ENCODE results near the gene PHLDA3.

DNA sequence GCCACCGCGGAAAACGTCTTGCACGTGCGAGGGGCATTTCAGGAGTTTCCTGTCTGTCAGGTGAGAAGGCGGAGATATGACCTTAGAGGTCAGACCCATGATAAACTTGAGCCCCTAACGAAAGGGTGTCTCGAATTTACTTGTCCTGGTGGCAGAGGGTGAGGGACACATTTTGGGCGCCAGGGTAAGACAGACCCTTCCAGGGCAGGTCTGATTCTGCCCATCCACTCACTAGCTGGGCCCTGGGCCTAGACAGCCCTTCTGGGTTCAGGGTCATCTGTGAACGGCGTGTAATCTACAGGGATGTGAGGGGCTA lies 38.3 kb upstream of the PHLDA3 start:
- TF ChIP-seq, protein P1, sequence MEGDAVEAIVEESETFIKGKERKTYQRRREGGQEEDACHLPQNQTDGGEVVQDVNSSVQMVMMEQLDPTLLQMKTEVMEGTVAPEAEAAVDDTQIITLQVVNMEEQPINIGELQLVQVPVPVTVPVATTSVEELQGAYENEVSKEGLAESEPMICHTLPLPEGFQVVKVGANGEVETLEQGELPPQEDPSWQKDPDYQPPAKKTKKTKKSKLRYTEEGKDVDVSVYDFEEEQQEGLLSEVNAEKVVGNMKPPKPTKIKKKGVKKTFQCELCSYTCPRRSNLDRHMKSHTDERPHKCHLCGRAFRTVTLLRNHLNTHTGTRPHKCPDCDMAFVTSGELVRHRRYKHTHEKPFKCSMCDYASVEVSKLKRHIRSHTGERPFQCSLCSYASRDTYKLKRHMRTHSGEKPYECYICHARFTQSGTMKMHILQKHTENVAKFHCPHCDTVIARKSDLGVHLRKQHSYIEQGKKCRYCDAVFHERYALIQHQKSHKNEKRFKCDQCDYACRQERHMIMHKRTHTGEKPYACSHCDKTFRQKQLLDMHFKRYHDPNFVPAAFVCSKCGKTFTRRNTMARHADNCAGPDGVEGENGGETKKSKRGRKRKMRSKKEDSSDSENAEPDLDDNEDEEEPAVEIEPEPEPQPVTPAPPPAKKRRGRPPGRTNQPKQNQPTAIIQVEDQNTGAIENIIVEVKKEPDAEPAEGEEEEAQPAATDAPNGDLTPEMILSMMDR (IDR thresholded peaks at IDR 0.05; ENCODE audit: low read depth, low read length): no peak
- no peak for TF ChIP-seq EZH2phosphoT487 (IDR thresholded peaks at IDR 0.05; ENCODE audit: low read depth)

Measured in OCI-LY3 (cell line).